Measurements from ENCODE around the gene PLA2G2F. TPM values are rescaled to one million over a fixed set of nuclear protein-coding genes. Genes with fewer than 3 reads are reported as not detected.

PLA2G2F gene
- total RNA-seq, 4 donors from 2014 or later, result not detected

- Histone ChIP-seq H3K27me3 (no peaks in the 10 kb centered on the region), H3K4me1 (no peaks in the 10 kb centered on the region), H3K36me3 (no peaks in the 10 kb centered on the region), H3K27ac (no peak overlapping the region), H3K4me3 (replicated peaks in 1 of 3) (no peak overlapping the region), H3K9me3 (no peaks in the 10 kb centered on the region)
- WGBS, 2 donors, result 89 to 92% methylated on average over 2 to 3 of the region's 3 CpGs
- intact Hi-C loops (cut with DNase I), result no loop called here
- DNase-seq, result no peak
- no peak for TF ChIP-seq CTCF (IDR thresholded peaks at IDR 0.05)
- no peak for TF ChIP-seq POLR2A (IDR thresholded peaks at IDR 0.05)
Observed at GRCh38 chr1:20112279-20113000, 26.7 kb upstream of the PLA2G2F start.

GRCh38 chr1:20114021-20114648, 25.0 kb upstream of the PLA2G2F start:
- no peaks in the 10 kb centered on the region for H3K36me3 ChIP-seq
- DNase-seq, result no peak
- 60 to 64% methylated on average over 15 of the region's 15 CpGs for WGBS, 2 donors
- no peak overlapping the region for H3K4me3 ChIP-seq (replicated peaks in 1 of 3)
- no peaks in the 10 kb centered on the region for H3K4me1 ChIP-seq
- intact Hi-C loops (cut with DNase I), result no loop called here
- no peaks in the 10 kb centered on the region for H3K9me3 ChIP-seq
- TF ChIP-seq CTCF (IDR thresholded peaks at IDR 0.05) (no peak), POLR2A (IDR thresholded peaks at IDR 0.05) (no peak)
- H3K27ac ChIP-seq, result no peak overlapping the region
- no peaks in the 10 kb centered on the region for H3K27me3 ChIP-seq

- intact Hi-C loops (cut with DNase I), result no loop called here
- H3K27ac ChIP-seq, result no peak overlapping the region
- no peak overlapping the region for H3K4me3 ChIP-seq (replicated peaks in 1 of 3)
- TF ChIP-seq POLR2A (IDR thresholded peaks at IDR 0.05), result no peak
- no peaks in the 10 kb centered on the region for H3K9me3 ChIP-seq
- H3K4me1 ChIP-seq, result no peaks in the 10 kb centered on the region
- 73 to 84% methylated on average over 3 to 4 of the region's 4 CpGs for WGBS, 2 donors
- DNase-seq, result no peak
- no peaks in the 10 kb centered on the region for H3K27me3 ChIP-seq
- no peaks in the 10 kb centered on the region for H3K36me3 ChIP-seq
Observed at GRCh38 chr1:20115479-20115878, 23.6 kb upstream of the PLA2G2F start.

- Histone ChIP-seq H3K9me3 (no peaks in the 10 kb centered on the region), H3K27me3 (no peaks in the 10 kb centered on the region), H3K36me3 (no peaks in the 10 kb centered on the region), H3K4me1 (no peaks in the 10 kb centered on the region), H3K4me3 (replicated peaks in 1 of 3) (no peak overlapping the region), H3K27ac (no peak overlapping the region)
- no peak for DNase-seq
- 82 to 84% methylated on average over 7 of the region's 7 CpGs for WGBS, 2 donors
- intact Hi-C loops (cut with DNase I), result no loop called here
- TF ChIP-seq CTCF (IDR thresholded peaks at IDR 0.05) (no peak), POLR2A (IDR thresholded peaks at IDR 0.05) (no peak)
Observed at GRCh38 chr1:20115916-20116315, 23.2 kb upstream of the PLA2G2F start.

GRCh38 chr1:20117236-20117635, 21.9 kb upstream of the PLA2G2F start:
- intact Hi-C loops (cut with DNase I), result no loop called here
- no peak overlapping the region for H3K4me3 ChIP-seq (replicated peaks in 1 of 3)
- no peak overlapping the region for H3K27ac ChIP-seq
- H3K36me3 ChIP-seq, result no peaks in the 10 kb centered on the region
- no peaks in the 10 kb centered on the region for H3K27me3 ChIP-seq
- DNase-seq, result no peak
- no peaks in the 10 kb centered on the region for H3K9me3 ChIP-seq
- no peaks in the 10 kb centered on the region for H3K4me1 ChIP-seq
- TF ChIP-seq CTCF (IDR thresholded peaks at IDR 0.05) (no peak), POLR2A (IDR thresholded peaks at IDR 0.05) (no peak)
